Activated CD8-positive, alpha-beta memory T cell treated with anti-CD3 and anti-CD28 coated beads for 4 hours (primary cell): ENCODE measurements around the gene IMPDH1.
"Not testable (repeated sequence)": the region's sequence is repeated elsewhere in the genome, so short reads cannot be mapped to it uniquely, and the experiment has no call there.

ENCODE experiments used
- DNase-seq, 2 donors: peaks; one replicate each; pipeline ENCODE4 v3.0.0-alpha.2; 2020; ENCODE audit warnings: low read depth in 2 of 2

Gene IMPDH1

DNA sequence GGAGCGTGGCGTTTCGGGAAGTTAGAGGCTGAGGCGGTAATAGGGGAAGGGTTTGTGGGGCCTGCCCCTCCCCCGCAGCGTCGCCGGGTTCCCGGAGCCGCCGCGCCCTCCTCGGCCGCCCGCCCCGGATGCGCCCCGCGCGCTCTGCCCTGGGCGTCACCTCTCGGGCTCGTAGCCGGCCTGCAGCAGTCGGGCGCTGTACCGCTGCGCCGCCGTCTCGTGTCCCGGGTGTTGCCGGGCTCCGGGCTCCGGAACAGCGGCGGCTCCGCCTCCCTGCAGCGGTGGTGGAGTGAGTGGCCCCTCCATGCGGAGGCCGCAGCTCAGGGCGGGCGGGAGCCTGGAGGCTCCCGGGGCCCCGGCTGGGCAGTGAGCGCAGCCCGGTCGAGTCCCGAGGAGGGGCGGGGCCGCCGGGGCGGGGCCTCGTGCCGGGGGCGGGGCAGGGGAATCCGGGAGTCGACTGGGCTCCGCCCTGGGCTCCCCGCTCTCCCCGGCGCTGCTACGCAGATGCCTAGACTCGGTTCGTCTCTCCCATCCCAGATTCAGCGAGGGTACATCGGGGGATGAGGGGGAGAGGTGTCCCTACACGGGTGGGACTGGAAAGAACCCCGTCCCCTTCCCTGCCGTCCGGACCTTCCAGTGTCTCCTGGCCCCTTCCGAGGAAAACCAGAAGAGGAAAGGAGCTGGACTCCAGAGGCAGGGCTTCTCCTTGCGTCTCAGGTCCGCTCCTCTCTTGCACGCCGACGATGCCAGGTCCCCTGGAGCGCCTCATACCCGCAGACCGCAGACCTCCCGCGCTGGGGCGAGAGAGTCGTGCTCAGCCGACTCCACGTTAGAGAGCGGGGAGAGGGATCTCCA lies at the start of gene IMPDH1:
Gene IMPDH1 (minus strand): TSS at position 387 of the 855 bp plus-strand sequence. CDS start 81 bp downstream, at position 306.
- peak; percentile 65 to 71 for DNase-seq

DNA sequence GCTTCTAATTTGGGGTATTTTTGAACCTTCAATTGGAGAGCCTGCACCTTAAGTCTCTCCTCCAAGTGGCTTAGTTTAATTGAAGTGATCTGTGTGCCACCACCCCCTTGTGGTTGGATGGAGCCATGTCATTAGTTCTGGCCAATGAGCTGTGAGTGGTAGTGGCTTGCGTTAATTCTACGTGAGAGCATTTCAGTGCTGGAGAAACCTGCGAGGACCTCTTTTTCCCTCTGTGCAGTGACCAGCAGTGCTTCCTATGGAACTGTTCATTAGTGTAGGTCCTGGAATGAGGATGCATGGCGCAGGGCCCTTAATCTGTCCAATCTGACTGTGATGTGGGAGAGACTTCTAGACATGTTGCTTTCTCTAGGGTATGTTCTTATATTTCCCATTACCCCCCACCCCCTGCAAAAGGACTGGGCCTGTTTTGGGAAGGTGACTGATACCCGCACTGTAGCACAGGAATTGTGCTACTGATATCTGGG lies 49.7 kb upstream of the IMPDH1 start:
- peak in 1 of 2 donors; percentile 39 for DNase-seq

DNA sequence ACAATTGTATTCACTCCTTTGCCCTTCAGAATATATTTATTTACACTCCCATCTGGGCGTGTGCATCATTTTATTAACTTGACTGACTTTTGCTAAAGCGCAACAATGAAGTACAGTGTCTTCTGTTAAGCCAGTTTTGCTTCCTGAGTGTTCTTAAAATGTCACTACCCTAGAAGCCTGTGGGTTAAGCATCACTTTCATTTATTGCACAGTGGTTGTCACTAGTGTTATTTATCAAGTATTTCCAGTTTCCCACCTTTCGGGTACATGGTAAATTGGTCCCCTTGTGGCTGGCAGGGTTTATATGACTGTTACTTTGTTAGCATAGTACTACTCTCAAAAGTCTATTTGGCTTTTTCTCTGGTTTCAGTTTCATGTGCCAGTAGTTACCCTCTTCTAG lies 49.2 kb upstream of the IMPDH1 start:
- DNase-seq = no peak

DNA sequence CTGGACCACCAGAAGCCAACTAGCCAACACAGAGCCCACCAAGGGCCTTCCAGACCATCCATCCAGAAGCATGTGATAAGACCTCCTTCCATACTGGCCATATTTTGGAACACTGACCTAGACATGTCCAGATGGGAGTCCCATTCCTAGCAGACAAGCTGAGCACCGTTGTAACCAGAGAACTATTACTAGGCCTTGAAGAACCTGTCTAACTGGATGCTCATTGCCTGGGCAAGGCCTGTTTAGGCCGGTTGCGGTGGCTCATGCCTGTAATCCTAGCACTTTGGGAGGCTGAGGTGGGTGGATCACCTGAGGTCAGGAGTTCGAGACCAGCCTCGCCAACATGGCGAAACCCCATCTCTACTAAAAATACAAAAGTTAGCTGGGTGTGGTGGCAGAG lies 47.6 kb upstream of the IMPDH1 start:
- not testable (repeated sequence) for DNase-seq

DNA sequence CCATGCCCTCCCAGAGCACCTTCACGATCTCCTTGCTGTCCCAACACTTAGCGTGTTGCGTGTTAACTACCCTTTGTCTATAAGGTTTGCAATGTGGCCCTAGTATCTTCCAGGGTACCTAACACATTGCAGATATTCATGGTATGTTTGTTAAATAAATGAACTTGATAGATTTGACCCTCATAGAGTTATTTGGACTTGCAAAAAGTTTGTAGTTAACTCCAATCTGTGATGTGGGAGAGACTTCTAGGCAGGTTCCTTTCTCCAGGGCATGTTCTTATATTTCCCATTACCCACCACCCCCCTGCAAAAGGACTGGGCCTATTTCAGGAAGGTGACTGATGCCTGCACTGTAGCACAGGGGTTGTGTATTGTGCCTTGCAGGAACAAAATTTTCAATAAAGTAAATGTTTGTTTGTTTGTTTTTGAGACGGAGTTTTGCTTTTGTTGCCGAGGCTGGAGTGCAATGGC lies 46.5 kb upstream of the IMPDH1 start:
- DNase-seq = no peak

DNA sequence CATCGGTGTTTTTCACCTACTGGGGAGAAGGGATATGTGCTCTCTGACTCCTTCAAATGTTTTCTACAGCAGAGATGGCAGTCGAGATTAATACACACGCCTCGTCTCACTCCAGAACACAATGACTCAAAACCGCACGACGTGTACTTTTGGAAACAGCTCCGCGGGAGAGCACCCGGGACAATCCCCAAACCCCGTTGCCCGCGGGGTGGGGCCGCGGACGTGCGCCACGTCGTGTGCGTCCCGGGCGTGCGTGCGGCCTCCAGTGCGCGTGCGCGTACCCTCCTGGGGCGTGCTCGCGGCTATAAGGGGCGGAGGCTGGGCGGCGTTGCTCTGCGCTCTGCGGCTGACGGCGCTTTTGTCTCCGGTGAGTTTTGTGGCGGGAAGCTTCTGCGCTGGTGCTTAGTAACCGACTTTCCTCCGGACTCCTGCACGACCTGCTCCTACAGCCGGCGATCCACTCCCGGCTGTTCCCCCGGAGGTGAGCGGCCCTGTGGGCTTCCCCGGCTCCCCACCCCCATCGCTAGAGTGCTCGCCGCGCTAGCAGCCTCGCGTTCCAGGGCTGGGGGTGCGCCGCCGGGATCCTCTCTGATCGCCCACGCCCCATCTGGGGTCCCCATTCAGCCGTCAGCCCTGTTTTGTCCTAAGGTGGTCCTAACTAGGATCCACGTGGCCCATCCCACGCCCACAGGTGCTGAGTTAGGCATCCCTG lies 45.9 kb upstream of the IMPDH1 start, which contains the start of gene HILPDA:
Gene HILPDA (plus strand): TSS at position 336 of the 712 bp plus-strand sequence. CDS start 1,391 bp downstream, outside the sequence.
- peak; percentile 87 for DNase-seq

DNA sequence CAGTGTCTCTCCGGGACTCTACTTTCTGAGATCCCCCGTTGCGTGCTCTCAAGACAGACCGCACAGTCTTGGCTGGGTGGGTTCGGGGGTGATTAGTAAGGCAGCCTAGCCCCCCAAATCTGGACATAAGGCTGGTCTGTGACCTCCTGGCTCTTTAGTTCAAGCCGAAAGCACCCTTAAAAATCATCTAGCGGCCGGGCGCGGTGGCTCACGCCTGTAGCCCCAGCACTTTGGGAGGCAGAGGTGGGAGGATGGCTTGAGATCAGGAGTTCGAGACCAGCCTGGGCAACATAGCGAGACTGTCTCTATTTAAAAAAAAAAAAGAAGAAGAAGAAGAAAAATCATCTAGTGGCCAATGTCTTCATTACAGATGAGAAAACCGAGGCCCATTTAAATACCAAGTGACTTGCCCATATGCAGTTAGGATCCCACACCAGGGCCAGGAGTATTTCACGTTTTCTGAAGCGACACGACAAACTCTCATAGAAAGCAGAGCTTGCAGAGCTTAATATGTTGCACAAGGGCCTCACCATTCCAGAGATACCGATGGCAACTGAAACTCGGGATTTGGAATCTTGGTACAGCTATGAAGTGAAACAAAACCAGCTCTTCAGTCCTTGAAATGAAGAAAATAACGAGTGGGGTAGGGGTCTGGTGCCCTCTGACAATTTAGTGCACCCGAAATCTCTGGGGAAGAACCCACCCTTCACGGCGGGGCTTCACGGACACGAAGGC lies 45.2 kb upstream of the IMPDH1 start:
- DNase-seq = no peak

DNA sequence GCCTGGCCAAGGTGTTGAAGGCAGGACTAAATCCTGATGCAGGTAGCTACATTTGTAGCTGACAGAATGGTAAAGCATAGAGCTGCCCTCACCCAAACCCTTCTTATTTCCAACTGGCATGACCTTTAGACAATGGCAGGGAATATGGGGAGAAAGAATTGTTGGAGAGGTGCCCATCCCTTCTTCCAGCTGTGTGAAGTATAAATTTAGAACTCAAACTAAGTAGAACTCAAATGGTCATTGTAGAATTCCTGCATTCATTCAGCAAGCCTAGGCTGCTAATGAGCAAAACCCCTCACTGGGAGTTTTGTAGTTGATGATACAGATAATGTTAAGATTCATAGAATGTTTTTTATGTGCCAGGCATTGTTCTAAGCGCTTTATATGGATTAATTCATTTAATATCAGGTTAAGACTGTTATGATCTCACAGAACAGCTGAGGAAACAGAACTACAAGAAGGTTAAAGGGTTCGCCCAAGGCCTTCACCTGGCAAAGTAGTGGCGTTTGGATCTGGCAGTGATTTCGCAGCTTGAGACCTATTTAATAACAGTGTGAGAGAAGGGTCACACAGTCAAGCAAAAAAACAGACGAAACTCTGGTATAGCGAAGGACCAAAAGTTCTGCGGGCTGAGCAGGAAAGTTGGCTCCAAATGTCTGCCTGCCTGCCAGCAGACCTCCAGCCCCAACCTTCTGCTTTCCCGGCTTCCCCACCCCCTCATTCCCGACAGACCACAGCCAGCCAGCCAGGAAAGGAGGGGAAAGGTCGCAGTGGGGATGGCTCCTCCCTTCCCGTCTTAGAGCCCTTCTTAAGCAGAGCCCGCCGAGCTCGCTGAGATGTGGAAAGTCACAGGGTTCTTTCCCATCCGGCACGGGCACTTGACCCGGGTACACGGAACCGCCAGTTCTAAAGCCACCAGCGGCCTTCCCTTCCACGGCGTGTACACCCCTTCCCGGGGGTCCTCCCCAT lies 44.3 kb upstream of the IMPDH1 start:
- no peak for DNase-seq

DNA sequence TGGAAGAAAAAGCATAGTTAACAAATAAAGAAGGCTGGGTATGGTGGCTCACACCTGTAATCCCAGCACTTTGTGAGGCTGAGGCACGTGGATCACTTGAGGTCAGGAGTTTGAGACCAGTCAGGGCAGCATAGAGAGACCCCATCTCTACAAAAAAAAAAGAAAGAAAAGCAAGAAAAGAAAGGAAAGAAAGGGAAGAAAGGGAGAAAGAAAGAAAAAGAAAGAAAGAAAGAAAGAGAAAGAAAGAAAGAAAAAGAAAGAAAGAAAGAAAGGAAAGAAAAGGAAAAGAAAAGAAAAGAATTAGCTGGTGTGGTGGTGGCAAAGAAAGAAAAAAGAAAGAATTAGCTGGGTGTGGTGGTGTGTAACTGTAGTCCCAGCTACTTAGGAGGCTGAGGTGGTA lies 42.8 kb upstream of the IMPDH1 start:
- DNase-seq = no peak

DNA sequence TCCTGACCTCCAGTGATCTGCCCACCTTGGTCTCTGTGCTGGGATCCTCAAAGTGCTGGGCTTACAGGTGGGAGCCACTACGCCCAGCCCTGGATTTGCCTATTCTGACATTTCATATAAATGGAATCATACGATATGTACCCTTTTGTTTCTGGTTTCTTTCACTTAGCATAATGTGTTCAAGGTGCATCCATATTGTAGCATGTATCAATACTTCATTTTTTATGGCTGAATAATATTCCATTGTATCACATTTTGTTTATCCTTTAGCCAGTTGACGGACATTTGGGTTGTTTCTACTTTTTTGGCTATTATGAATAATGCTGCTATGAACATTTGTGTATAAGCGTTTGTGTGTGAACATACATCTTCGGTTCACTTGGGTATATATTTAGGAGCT lies 41.1 kb upstream of the IMPDH1 start:
- no peak for DNase-seq

DNA sequence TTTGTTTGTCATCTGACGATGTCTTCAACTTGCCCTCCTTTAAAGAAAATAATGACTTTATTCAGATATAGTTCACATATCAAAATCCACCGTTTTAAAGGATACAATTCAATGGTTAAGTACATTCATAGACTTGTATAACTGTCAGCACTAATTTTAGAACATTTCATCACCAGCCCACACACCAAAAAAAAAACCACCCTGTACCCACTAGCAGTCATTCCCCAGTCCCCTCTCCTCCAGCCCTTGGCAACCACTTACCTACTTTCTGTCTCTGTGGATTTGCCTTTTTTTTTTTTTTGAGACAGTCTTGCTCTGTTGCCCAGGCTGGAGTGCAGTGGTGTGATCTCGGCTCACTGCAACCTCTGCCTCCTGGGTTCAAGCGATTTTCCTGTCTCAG lies 40.6 kb upstream of the IMPDH1 start:
- no peak for DNase-seq

DNA sequence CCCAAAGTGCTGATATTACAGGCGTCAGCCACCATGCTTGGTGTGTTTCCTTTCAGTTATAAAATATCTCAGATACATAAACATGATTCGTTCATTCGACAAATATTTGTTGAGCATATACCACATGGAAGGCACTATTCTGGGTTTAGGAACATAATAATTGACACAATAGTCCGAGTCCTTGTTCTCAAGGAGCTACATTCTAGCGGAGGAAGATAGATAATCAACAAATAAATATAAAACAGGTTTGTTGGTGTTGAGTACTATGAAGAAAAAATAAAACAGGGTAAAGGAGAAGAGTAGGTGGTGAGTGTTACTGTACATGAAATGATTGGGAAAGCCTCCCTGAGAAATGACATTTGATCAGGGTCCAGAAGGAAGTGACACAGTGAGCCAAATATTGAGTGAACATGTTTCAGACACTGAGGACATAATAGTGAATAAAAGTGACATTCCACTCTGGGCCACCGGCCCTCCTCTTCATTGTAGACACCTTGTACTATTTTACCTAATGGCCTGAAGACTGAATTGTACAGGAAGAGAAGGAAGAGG lies 39.0 kb upstream of the IMPDH1 start:
- DNase-seq = no peak

DNA sequence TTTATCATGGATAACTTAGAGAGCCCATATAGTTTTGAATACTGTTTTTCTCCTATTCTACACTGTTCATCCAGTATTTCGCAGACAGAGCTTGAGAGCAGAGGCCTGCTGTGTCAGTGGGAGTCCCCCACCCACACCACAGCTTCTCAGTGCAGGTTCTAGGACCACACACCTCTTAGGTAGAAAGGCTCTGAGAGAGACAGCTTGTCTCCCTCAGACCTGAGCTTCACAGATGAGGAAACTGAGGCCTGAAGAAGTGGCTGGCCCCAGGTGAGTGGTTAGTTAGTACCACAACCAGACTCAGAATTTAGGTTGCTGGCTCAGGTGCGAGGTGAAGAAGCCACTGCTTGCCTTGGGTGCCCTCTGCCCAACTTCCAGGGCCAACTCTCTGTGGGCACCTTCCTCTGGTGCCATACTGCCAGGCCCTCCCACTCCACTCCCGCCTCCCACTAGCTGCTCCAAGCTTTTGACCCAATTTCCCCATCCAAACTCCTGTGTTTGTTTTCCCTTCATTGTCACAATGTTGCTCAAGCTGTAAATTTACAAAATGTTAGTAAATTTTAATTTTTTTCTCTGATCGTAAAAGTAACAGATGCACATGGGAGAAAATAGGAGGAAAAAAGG lies 38.3 kb upstream of the IMPDH1 start:
- no peak for DNase-seq

DNA sequence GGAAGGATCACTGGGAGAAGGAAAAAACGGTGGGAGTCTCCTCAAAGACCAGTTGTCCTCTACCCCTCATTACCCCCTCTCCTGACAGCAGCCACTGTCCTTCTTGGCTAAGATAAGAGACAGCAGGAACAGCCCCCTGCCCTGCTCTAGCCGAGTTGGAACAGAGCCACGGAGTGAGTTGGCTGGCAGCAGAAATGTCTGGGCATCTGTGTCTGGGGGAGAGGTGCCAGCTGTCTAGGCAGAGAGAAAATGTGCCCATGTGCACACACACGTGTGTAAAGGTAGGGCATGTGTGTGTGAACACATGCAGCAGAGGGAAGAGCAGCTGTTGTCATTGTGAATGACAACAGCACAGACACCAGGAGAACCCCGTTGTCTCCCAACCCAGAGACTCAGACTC lies 36.5 kb upstream of the IMPDH1 start:
- no peak for DNase-seq

DNA sequence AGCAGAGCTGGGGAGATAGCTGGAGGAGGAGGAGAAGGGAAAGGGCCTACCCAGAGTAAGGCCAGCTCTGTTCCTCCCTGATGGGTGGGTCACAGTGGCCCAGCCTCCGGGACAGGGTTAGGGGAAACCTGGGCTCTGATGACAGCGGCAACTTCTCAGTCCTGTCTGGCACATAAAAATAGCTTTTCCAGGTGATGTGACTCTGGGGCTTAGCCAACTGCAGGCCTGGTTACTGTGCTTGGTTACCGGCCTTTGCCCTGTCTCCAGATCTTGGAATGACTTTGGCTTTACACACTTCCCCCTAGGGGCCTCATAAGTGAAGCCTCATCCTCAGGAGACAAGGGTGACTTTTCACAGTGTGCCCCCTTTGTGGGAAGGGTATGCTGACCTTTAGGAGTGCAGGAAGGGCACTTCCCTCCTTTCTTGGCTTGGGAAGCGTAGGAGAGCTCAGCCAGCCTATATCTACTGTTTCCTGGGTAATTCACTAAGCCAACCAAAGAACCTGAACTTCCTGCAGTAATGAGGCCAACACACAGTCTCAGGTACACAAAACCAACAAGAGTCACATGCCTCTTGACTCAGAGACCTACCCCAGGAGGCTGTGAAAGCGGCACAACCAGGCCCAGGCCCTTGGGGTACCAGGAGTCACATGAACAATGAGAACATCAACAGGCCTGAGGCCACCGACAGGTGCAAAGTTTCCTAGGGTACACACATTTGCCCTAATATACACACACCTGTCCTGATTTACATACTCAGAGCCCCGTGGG lies 34.2 kb upstream of the IMPDH1 start:
- no peak for DNase-seq

DNA sequence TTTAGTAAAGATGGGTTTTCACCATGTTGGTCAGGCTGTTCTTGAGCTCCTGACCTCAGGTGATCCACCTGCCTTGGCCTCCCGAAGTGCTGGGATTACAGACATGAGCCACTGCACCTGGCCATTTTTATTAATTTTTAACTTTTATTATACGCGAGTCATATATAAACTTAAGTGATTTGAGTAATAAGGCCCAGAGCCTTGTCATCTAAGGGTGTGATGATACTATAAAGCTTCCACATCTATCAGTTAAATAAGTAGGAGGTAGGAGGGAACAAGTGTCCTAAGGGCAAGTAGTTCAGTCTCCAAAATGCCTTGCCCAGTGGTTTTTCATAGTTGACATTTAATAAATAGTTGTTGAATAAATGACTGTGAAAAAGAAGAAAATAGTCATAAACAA lies 32.6 kb upstream of the IMPDH1 start:
- DNase-seq = no peak

DNA sequence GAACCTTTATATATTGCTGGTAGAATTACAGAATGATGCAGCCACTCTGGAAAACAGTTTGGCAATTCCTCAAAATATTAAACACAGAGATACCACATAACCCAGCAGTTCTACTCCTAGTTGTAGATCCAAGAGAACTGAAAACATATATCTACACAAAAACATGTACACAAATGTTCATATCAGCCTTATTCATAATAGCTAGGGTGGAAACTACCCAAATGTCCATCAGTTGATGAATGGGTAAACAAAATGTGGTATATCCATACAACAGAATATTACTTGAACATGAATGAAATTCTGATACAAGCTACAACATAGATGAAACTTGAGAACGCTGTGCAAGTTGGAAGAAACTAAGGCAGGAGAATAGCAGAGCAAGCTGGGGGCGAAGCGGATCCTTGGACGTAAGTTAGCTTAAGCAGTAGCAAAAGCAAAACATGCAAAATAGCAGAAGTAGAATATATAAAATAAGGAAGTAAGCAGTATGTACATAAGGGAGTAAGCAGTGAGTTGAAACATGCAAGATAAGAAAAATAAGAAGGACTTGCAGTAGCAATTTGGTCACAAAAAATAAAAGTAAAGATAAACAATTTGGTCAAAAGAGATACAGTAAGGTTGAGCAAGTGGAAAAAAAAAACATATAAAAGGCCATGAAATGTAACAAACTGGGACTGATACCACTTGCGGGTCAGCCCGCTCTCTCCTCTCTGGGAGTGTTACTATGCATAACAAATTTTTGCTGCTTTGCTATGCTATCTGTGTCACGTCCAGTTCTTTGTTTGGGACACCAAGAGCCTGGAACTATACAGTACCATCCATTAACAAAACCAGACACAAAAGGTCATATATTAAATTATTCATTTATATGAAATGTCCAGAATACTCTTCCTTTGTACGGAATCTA lies 27.9 kb upstream of the IMPDH1 start:
- no peak for DNase-seq

DNA sequence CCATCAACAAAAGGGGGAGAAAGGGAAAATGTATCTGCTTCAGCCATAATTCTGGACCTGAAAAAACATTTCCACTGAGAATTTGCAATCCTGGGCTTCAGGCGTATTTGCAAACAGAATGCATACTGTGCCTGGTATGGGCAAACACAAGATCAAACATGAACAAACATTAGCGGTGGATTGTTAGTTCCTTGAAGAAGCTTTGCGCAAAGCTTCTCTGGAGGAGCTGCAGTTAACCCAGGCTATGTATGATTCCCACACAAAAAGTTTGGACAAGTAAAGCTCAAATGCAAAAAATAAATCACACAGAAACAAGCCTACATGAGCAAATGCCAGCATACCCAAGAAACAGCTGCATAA lies 25.5 kb upstream of the IMPDH1 start:
- DNase-seq = no peak
